GM12874 (cell line): ENCODE measurements around the gene IGF2BP3.

Source experiments
- CTCF ChIP-seq: IDR thresholded peaks from 2 replicates; pipeline ENCODE4 v1.5.1; 2011; ENCODE audit warnings: low read depth, mild to moderate bottlenecking, control low read depth, low read length, moderate library complexity; ENCODE audit not compliant: insufficient read depth

Gene IGF2BP3

GRCh38 chr7:23470330-23471105 is at the start of gene IGF2BP3:
TSS of gene IGF2BP3 (minus strand) at chr7:23470491. CDS start at chr7:23470110, 381 bp downstream.
- no peak for TF ChIP-seq CTCF

GRCh38 chr7:23514755-23515154 is 44.5 kb upstream of the IGF2BP3 start:
- no peak for TF ChIP-seq CTCF

- no peak for TF ChIP-seq CTCF
Measured at GRCh38 chr7:23494009-23494408, 23.7 kb upstream of the IGF2BP3 start.

GRCh38 chr7:23491502-23491901 is 21.2 kb upstream of the IGF2BP3 start:
- TF ChIP-seq CTCF: no peak

GRCh38 chr7:23490357-23491135 is 20.3 kb upstream of the IGF2BP3 start:
- no peak for TF ChIP-seq CTCF

- no peak for TF ChIP-seq CTCF
Measured at GRCh38 chr7:23487670-23488069, 17.4 kb upstream of the IGF2BP3 start.

GRCh38 chr7:23486002-23486773 is 15.9 kb upstream of the IGF2BP3 start:
- no peak for TF ChIP-seq CTCF
